ENCODE data around the gene RNASE8. TPM values are rescaled to one million over a fixed set of nuclear protein-coding genes. Genes with fewer than 3 reads are reported as not detected.

RNASE8 gene
- total RNA-seq, 1 experiment from 2014 or later: not detected

DNA sequence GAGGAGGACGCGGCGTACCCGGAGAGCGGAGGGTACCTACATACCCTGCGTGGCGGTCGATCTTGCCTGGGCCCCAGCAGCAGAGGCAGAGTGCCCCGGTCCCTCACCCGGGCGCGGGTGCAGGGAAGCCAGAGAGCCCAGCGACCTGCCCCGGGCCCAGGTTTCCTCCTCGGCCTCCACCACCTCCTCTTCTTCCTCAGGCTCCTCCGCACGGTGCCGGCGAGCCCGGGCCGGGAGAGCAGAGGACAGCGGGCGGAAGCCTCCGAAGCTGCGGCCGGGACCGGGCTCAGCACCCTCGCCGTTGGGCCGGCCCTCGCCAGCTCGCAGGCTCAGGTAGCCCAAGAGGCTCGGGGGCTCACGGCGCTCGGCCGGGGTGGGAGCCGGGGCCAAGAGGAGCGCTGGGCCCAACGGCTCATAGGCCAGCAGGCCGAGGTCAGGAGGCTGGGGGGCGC is 34.2 kb downstream of the RNASE8 start:
- DNase-seq: no peak
- Histone ChIP-seq H3K4me3 (no peak overlapping the region), H3K36me3 (no peaks in the 10 kb centered on the region), H3K27me3 (no peaks in the 10 kb centered on the region), H3K9me3 (no peaks in the 10 kb centered on the region)

DNA sequence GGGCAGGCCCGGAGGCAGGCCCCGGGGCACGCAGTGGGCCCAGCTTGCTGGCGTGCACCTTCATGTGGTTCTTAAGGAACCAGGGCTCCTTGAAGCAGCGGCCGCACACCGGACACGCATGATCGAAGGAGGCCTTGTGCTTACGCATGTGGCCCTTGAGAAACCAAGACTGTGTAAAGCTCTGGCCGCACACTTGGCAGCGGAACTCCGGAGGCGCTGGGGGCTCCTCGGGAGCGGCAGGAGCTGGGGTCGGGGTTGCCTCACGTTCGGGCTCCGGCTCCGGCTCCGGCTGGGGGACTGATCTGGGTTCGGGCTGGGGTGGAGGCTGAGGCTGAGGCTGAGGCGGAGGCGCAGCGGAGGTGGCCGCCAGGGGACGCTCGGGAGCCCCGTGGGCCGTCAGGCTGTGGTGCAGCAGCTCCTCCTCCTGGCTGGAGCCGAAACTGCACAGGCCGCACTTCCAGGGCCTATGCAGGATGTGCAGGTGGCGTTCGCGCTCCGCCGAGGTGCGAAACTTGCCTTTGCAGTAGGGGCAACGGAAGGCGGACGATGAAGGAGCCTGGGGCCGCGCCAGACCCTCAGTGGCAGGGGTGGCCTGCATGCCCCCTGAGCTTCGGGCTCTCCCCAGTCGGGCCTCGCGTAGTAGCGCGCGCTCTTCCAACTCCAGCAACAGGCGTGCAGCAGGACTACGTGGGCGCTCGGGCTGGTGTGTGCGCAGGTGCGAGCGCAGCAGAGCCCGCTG is 34.8 kb downstream of the RNASE8 start:
- H3K4me3 ChIP-seq: no peak overlapping the region
- H3K27me3 ChIP-seq: no peaks in the 10 kb centered on the region
- H3K9me3 ChIP-seq: no peaks in the 10 kb centered on the region
- DNase-seq: peak; percentile 49
- no peaks in the 10 kb centered on the region for H3K36me3 ChIP-seq

DNA sequence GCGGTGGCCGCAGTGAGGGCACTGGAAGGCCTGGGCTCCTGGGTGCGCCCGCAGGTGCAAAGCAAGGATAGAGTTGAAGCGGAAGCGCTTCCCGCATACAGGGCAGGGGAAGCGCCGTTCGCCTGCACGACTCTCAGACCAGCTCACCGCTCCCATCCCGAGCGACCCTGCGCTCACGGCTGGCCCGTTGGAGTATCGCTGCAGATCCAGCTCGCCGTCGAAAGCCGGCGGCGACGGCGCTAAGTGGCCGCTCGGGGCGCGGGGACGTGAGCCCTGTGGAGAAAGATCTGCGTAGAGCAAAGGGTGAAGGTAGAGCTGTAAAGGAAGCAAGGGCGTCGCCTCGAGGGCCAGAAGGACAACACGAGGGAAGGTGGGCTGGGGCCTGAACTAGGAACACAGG is 35.4 kb downstream of the RNASE8 start:
- no peaks in the 10 kb centered on the region for H3K27me3 ChIP-seq
- no peaks in the 10 kb centered on the region for H3K9me3 ChIP-seq
- no peak for DNase-seq
- H3K36me3 ChIP-seq: no peaks in the 10 kb centered on the region
- H3K4me3 ChIP-seq: no peak overlapping the region

DNA sequence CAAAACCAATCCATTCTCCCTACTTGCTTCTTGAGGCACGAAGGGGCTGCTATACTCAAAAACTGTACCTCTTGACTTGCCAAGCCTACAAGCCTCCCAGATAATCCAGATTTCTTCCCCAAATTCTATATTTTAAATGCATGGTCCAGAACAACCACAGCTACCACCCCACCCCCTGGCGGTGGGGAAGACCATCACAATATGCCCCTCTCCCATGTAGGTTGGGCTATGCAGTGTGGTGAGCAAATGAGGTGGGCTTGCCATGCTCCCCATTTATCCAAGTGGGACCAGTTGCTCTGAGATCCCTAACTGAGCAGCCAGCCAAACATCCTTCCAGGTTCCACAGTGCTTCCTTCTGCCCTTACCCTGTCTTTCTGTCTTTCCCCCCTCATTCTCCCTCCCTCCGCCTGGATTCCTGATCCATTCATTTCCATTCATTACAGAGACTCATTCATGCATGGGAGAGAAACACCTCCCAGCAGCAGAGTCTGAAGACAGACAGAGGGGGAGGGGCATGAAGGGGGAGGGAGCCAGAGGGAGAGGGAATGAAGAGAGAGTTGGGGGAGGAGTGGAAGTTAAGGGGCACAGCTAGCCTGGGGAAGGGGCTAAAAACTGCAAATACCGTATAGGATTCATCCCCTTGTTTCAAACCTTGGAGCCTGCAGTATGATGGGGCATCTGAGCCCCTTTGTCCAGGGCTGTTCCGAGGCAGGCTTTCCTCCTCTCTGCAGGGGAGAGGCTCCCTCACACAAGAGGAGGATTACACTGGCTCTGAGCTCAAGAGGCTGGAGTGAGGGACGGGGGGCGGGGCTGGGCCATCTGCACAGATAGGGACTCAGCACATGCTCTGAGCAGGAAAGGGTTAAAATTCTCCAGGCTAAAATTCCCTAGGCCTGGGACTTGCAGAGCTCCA is 36.4 kb downstream of the RNASE8 start:
- Histone ChIP-seq H3K4me3 (no peak overlapping the region), H3K9me3 (no peaks in the 10 kb centered on the region), H3K36me3 (no peaks in the 10 kb centered on the region), H3K27me3 (no peaks in the 10 kb centered on the region)
- no peak for DNase-seq

DNA sequence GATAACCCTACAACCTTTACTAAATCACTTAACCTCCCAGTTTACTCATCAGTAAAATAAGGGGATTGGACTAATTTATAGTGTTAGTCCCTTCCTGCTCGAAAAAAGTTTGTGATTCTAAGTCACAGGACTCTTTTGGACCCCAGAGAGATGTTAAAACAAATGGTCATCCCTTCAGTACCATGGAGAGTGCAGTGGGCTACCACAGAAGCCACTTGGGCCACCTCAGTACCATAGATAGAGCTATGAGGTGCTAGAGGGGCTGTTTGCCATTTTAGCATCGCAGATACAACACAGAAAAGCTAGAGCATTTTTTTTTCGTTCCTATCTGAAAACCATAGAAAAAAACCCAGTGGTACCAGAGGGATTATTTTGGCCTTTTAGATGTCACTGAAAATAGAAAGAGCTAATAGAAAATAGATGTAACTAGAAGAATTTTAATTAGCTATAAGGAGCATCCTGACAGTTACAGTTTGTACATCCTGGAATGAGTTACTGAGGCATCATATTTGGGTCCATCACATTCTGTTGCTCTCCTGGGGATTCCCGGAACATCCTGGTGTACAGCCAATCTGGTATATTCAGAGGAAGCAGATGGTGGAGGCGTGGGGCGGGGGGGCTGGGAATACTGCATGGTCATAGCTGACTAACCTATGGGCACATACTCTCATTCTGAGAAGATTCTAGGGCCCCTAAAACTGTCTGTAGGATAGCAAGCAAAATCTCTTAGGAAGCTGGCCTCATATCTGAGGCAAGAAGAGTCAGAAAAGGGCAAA is 38.0 kb downstream of the RNASE8 start:
- Histone ChIP-seq H3K27me3 (no peaks in the 10 kb centered on the region), H3K36me3 (no peaks in the 10 kb centered on the region)
- DNase-seq: no peak

DNA sequence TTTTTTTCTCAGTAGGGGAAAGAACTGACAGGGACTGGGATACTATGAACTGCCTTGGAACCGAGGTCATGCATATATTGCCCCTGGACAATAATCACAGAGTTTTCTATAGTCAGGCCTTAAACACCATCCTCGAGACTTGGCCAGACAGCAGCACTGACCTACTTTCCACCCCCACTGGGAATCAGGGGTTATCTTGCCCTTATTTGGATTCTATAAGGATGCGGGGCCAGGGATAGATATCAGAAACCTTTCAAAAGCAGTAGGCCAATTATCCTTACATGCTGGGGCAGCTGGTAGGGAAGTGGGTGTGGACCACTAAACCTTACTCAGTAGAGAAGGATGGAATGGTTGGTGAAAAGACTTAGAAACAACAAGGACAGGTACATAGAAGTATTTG is 38.8 kb downstream of the RNASE8 start:
- no peak for DNase-seq
- H3K36me3 ChIP-seq: no peaks in the 10 kb centered on the region
- H3K9me3 ChIP-seq: no peaks in the 10 kb centered on the region
- no peaks in the 10 kb centered on the region for H3K27me3 ChIP-seq
- no peak overlapping the region for H3K4me3 ChIP-seq

More for the DNA sequence above, 38.0 kb downstream of the RNASE8 start:
- H3K9me3 ChIP-seq: no peaks in the 10 kb centered on the region
- no peak overlapping the region for H3K4me3 ChIP-seq

DNA sequence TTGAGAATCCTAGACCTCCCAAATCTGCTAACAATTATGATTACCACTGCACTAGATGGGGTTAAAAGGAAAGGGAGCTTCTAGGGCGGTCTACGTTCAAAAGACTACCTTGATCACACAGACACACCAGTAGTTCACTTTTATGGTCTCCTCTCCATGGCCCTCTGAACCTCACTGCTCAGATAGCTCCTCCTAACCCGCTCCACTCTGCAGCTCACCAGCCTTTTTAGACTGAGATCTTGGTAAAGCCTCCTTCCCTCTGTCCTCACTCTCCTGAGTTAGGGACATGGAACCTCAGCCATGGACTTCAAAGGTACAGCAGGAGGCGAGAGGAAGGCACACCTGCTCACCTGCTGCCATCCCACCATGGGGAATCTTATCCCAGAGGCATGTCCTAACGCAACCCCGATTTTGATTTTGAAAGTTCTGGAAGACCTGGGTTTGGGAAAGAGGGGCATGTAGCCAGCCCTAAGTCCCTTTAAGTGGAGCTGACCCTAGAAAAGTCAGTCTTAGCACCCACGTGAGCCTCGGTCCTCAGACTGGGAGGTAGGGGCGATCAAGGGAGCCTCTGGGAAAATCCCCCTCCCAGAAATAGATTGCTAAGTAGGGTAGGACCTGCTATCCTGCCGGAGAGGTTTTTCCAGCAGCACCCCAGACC is 39.5 kb downstream of the RNASE8 start:
- Histone ChIP-seq H3K9me3 (no peaks in the 10 kb centered on the region), H3K27me3 (no peaks in the 10 kb centered on the region), H3K4me3 (no peak overlapping the region), H3K36me3 (no peaks in the 10 kb centered on the region)
- DNase-seq: no peak

DNA sequence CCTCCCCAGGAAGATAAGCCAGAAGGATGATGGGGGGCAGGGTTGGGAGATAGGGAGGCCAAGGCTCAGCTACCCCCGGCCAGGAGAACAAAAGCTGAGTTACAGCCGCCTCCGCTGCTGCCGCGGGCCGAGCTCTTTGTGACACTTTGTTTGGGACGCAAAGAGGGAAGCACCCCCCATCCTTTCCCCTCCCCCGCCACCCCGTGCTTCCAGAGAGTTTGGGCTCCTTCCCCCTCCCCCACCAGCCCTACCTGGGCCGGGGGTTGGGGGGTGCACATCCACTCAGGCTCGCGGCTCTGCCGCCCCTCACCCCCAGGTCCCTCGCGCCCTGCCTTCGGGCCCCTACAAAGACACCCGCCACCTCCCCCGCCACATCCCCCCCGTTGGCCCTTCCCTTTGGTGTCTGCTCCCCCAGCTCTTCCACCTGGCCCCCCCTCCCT is 40.0 kb downstream of the RNASE8 start:
- no peak for DNase-seq
- no peaks in the 10 kb centered on the region for H3K27me3 ChIP-seq
- H3K36me3 ChIP-seq: no peaks in the 10 kb centered on the region
- H3K4me3 ChIP-seq: no peak overlapping the region
- no peaks in the 10 kb centered on the region for H3K9me3 ChIP-seq

DNA sequence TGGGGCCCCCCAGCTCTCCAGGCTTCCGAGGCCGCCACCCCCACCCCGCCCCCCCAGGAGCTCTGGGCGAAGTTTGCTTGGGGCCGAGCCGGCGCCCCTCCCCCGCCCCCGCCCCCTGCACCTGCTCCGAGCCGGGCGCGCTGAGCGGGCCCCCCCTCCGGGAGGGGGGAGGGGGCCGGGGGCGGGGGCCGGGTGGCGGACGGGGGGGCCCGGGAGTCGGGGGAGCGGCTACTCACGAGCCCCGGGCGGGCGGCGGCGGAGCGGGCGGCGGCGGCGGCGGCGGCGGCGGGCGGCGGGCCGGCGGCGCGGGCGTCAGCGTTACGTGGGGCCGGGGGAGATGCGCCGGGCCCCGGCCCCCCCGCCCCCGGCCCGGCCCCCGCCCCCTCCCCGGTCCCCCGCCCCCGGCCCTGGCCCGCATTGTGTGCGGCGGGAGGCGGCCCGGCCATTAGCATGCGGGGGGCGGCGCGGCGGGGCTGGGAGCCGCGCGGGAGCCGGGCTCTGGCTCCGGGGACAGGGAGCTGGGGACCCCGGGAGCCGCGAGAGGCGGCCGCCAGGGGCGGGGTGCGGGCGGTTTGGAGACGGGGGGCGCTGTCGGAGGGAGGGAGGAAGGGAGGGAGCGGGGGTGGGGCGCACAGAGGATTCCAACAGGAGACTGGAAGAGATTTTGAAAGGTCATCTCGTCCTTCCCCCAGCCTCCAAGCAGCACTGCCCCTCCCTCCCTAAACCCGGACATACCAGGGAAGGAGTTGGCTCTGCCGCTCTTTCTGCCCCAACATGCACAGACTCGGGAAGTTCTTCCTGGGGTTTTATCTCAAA is 40.7 kb downstream of the RNASE8 start, which contains the start of gene ZNF219:
TSS of gene ZNF219 (minus strand) at position 580 of the 816 bp plus-strand sequence. CDS start 5,064 bp downstream, outside the sequence.
- Histone ChIP-seq H3K9me3 (no peaks in the 10 kb centered on the region), H3K27me3 (no peaks in the 10 kb centered on the region), H3K4me3 (peak within 1 kb of the TSS; percentile 61), H3K36me3 (no peaks in the 10 kb centered on the region)
- peak; percentile 65 for DNase-seq

DNA sequence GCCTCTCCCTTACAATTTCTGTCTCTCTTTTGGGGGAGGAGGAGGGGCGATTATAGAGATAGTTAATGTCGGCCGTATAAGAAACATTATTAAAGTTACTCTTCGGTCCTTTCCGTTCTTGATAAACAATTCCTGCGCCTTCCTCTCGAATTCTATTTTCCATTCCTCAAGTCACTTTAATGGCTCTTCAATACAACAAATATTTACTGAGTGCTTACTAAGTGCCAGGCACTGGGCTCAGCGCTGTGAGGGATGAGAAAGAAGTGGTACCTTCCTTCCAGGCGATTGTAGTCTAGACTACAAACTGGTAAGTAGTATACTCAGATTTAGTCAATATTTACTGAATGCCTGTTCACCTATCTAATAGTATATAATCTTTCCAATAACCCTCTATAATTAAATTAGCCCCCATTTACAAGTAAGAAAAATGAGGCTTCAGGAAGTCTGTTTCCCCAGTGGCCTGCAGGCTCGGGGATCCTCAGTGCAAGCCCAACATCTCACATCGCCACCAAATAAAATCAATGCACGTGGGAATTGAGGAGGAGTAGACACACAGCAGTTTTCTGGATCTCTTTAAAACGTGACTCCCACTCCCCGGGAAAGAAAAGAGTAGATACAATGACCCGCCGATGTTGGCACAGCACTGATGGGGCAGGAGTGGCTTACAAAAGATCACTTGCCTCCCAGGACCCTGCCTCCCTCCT is 41.4 kb downstream of the RNASE8 start:
- no peaks in the 10 kb centered on the region for H3K9me3 ChIP-seq
- DNase-seq: no peak
- peak overlapping the region; percentile 61 for H3K4me3 ChIP-seq
- no peaks in the 10 kb centered on the region for H3K36me3 ChIP-seq
- H3K27me3 ChIP-seq: no peaks in the 10 kb centered on the region

DNA sequence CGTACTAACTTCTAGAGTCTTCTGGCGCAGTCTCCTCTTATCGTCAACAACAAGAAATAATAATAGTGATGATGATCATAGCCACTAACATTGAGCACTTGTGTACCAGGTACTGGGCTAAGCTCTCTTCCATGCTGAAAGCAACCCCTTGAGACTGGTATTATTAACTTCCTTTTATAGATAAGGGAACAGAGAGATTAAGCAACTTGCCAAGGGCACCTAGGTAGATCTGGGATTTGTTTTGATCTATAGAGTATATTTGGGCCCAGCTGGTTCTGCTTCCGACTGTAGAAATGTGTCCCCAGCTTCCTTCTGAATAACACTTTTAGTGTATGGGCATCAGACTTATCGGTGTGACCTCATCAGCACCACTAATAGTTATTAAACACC is 42.0 kb downstream of the RNASE8 start:
- no peaks in the 10 kb centered on the region for H3K36me3 ChIP-seq
- no peaks in the 10 kb centered on the region for H3K27me3 ChIP-seq
- peak overlapping the region; percentile 61 for H3K4me3 ChIP-seq
- no peaks in the 10 kb centered on the region for H3K9me3 ChIP-seq
- no peak for DNase-seq

DNA sequence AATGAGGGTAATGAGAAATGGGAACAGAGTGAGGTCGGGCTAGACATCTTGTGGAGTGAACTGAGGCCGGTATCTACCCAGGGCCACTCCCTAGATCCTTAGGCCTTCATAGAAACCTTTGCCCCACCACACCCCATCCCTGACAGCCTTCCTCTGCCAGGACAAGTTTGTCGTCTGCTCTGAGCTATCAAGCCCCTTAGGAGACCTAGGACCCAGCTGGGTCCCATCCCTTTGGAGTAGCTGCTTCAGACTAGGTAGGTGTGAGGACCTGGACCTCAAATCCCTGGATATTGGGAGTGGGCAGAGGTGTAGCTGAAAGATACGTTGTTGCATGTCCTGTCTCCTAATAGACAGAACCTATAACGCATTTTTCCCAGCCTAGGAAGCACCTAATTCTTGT is 43.3 kb downstream of the RNASE8 start, which contains the start of gene TMEM253:
TSS of gene TMEM253 (plus strand) at position 136 of the 400 bp plus-strand sequence. CDS start 278 bp downstream, outside the sequence.
- DNase-seq: no peak
- H3K9me3 ChIP-seq: no peaks in the 10 kb centered on the region
- H3K27me3 ChIP-seq: no peaks in the 10 kb centered on the region
- H3K36me3 ChIP-seq: no peaks in the 10 kb centered on the region
- no peak within 1 kb of the TSS for H3K4me3 ChIP-seq

DNA sequence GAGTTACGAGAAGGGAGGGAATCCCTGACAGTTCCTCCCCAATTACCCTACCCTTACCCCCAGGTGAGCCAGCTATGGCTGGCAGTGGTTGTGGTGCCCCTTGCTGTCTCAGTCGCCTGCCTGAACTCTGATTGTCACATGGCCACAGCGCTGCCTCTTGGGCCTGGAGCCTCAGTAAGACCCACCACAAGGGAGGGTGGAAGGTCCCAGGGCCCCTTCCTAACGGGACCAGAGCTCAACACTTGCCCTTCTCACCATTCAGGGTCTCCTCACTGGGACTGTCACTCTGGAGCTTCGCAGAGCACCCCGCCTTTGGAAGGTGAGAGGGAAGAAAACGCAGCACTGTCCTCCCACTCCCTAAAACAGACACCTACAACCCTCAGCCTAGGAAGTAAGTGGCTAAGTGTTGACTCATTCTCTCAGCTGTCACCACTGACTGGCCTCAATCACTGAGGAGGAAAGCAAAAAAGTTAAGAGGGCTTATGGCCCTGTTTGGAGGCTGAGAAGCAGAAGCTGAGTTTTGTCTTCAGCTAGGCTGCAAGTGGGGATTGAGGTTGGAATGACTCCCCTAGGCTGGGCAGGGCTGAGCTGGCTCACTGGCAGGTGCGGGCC is 44.3 kb downstream of the RNASE8 start:
- no peak overlapping the region for H3K4me3 ChIP-seq
- H3K27me3 ChIP-seq: no peaks in the 10 kb centered on the region
- DNase-seq: no peak
- H3K9me3 ChIP-seq: no peaks in the 10 kb centered on the region
- H3K36me3 ChIP-seq: no peaks in the 10 kb centered on the region

DNA sequence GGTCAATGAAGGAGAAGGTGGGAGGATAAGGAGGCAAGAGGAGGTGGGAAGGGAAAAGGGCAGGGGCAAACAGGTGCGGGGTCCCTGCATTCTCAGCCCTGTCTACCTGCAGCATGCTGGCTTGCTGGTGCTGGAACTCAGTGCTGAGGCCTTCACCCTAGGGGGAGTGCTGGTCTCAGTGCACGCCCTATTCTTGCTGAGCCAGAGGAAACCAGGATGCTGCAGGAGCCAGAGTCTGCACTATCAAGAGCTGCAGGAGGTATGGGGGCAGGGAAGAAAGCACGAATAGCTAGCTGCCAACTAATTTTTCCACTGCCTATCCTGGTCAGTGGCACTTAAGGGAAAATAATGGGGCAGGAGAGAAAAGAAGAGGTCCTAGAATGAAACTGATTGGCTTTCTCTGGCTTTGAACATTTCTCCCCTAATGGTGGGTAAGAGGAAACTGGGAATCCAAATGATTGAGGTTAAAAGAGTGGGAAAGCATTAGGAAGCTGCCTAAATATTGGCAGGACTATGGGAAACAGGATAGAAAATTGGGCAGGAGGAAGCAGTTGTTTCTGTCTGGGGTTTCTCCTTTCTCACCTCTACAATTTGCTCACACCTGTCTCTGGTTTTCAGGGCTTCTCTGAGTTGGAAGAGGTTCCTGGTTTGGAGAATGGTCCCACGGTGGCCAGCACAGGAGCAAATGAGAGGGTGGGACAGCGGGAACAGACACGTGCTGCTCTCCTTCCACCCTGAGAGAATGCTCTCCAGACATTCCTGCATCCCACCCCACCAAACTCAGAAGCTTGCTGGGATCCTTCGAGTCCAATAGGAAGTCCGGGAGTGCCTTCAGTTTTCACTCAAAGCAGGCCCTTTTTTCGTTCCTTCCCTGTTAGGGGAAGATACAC is 45.1 kb downstream of the RNASE8 start:
- DNase-seq: no peak
- H3K9me3 ChIP-seq: no peaks in the 10 kb centered on the region
- H3K4me3 ChIP-seq: peak overlapping the region; percentile 52
- no peaks in the 10 kb centered on the region for H3K36me3 ChIP-seq
- no peaks in the 10 kb centered on the region for H3K27me3 ChIP-seq

Data from MG63 (cell line).